IMR-90 (cell line): ENCODE data around the gene TTC39C. TPM values are rescaled to one million over a fixed set of nuclear protein-coding genes. Genes with fewer than 3 reads are reported as not detected.
A peak's percentile ranks its signal among the peaks of the same experiment; 100 is the strongest.

ENCODE experiments used
- ATAC-seq: fragments of 200-7000 bp; cut with Tn5 transposase; 2 replicates; pipeline ENCODE4 v1.9.1; 2020; ENCODE audit warnings: low read depth, mild to moderate bottlenecking, moderate library complexity
- BruUV-seq: library from RNA; stranded (reverse); fragments of 400-500 nt; replicated peaks from 2 replicates; lab custom pipeline; 2021; lab: Mats Ljungman, UMichigan
- CTCF ChIA-PET: fragments of 300-600 bp; formaldehyde crosslinking; extraction: SDS; loops from one replicate; lab custom pipeline; 2021; ENCODE audit warnings: antibody characterized with exemption; lab: Yijun Ruan, JAX
- POLR2A ChIA-PET: fragments of 300-600 bp; sonication (Branson Sonifier 250); formaldehyde crosslinking; loops from one replicate; lab custom pipeline; 2022; ENCODE audit warnings: antibody characterized with exemption; ENCODE audit not compliant: unreplicated experiment; lab: Charles Lee
- DNase-seq: peaks from one replicate; pipeline ENCODE4 v3.0.0; 2013
- H2AFZ ChIP-seq: replicated peaks from 2 replicates; pipeline ENCODE3; 2013; ENCODE audit warnings: low read length, mild to moderate bottlenecking; ENCODE audit not compliant: poor library complexity
- H2AK5ac ChIP-seq: 2 replicates; pipeline ENCODE4 v1.6.1; 2013; ENCODE audit warnings: low read depth, low read length, inconsistent platforms
- H2AK9ac ChIP-seq: replicated peaks from 2 replicates; pipeline ENCODE3; 2013; ENCODE audit warnings: mild to moderate bottlenecking, low read depth, low read length, moderate library complexity; ENCODE audit not compliant: poor library complexity
- H2BK120ac ChIP-seq: 2 replicates; pipeline ENCODE4 v1.6.1; 2013; ENCODE audit warnings: low read depth, low read length, inconsistent platforms
- H2BK15ac ChIP-seq: 3 replicates; pipeline ENCODE4 v1.6.1; 2013; ENCODE audit warnings: low read depth, low read length, inconsistent platforms
- H2BK20ac ChIP-seq: 2 replicates; pipeline ENCODE4 v1.6.1; 2013; ENCODE audit warnings: low read depth, mild to moderate bottlenecking, inconsistent platforms, low read length, moderate library complexity
- H2BK5ac ChIP-seq: 2 replicates; pipeline ENCODE4 v1.6.1; 2013; ENCODE audit warnings: mild to moderate bottlenecking, low read depth, low read length, inconsistent platforms; ENCODE audit not compliant: poor library complexity, severe bottlenecking
- H3K14ac ChIP-seq: replicated peaks from 2 replicates; pipeline ENCODE4 v1.6.1; 2013; ENCODE audit warnings: low read depth, low read length, inconsistent platforms
- H3K18ac ChIP-seq: 2 replicates; pipeline ENCODE4 v1.6.1; 2013; ENCODE audit warnings: low read depth, low read length, control low read depth
- H3K23ac ChIP-seq: 2 replicates; pipeline ENCODE4 v1.6.1; 2013; ENCODE audit warnings: low read depth, low read length, inconsistent platforms
- H3K27ac ChIP-seq: 2 replicates; pipeline ENCODE4 v1.5.1; 2013; ENCODE audit warnings: mild to moderate bottlenecking, control low read depth, low read length; ENCODE audit not compliant: insufficient read depth
- H3K27me3 ChIP-seq: 2 replicates; pipeline ENCODE4 v1.6.1; 2013; ENCODE audit warnings: low read length; ENCODE audit not compliant: control insufficient read depth, insufficient read depth
- H3K36me3 ChIP-seq: 2 replicates; pipeline ENCODE4 v1.6.1; 2013; ENCODE audit warnings: low read length, mixed read lengths; ENCODE audit not compliant: control insufficient read depth, insufficient read depth
- H3K4ac ChIP-seq: 2 replicates; pipeline ENCODE4 v1.6.1; 2013; ENCODE audit warnings: low read depth, low read length, inconsistent platforms
- H3K4me1 ChIP-seq: 2 replicates; pipeline ENCODE4 v1.6.1; 2013; ENCODE audit warnings: low read length, mixed read lengths; ENCODE audit not compliant: control insufficient read depth, insufficient read depth
- H3K4me2 ChIP-seq: 2 replicates; pipeline ENCODE4 v1.6.1; 2013; ENCODE audit warnings: low read depth, mild to moderate bottlenecking, control low read depth, low read length, moderate library complexity
- H3K4me3 ChIP-seq: 2 replicates; pipeline ENCODE4 v1.5.1; 2013; ENCODE audit warnings: low read depth, mild to moderate bottlenecking, control low read depth, low read length, moderate library complexity; ENCODE audit not compliant: insufficient read depth
- H3K56ac ChIP-seq: 2 replicates; pipeline ENCODE4 v1.6.1; 2013; ENCODE audit warnings: low read length, inconsistent platforms; ENCODE audit not compliant: insufficient read depth; ENCODE audit errors: extremely low read depth
- H3K79me1 ChIP-seq, 2 experiments: 2 replicates each; pipeline ENCODE4 v1.6.1; 2013; ENCODE audit warnings: low read length in 2 of 2, inconsistent platforms in 1 of 2, low read depth in 1 of 2
- H3K9ac ChIP-seq: 2 replicates; pipeline ENCODE4 v1.6.1; 2013; ENCODE audit warnings: low read depth, low read length, control low read depth
- H3K9me1 ChIP-seq: 2 replicates; pipeline ENCODE4 v1.6.1; 2013; ENCODE audit warnings: low read length, inconsistent platforms; ENCODE audit not compliant: insufficient read depth
- H3K9me3 ChIP-seq: 2 replicates; pipeline ENCODE4 v1.6.1; 2013; ENCODE audit warnings: low read length; ENCODE audit not compliant: control insufficient read depth, insufficient read depth
- H4K20me1 ChIP-seq: 2 replicates; pipeline ENCODE4 v1.6.1; 2013; ENCODE audit warnings: low read length, inconsistent platforms; ENCODE audit not compliant: insufficient read depth
- H4K5ac ChIP-seq: 2 replicates; pipeline ENCODE4 v1.6.1; 2013; ENCODE audit warnings: mild to moderate bottlenecking, low read depth, low read length, control low read depth
- H4K8ac ChIP-seq, 2 experiments: 2 replicates each; pipeline ENCODE4 v1.6.1; 2013; ENCODE audit warnings: low read depth in 2 of 2, low read length in 2 of 2, control low read depth in 1 of 2, inconsistent platforms in 1 of 2
- H4K91ac ChIP-seq: 2 replicates; pipeline ENCODE4 v1.6.1; 2013; ENCODE audit warnings: low read depth, low read length, inconsistent platforms; ENCODE audit not compliant: insufficient read depth
- CEBPB ChIP-seq: IDR thresholded peaks from 2 replicates; pipeline ENCODE4 v1.6.1; 2012; ENCODE audit warnings: low read depth, low read length, improper control_type of control experiment
- CHD1 ChIP-seq: IDR thresholded peaks from 2 replicates; pipeline ENCODE4 v1.6.1; 2012; ENCODE audit warnings: low read depth, low read length, improper control_type of control experiment
- CTCF ChIP-seq: conservative IDR thresholded peaks from 2 replicates; pipeline ENCODE4 v1.5.1; 2012; ENCODE audit warnings: mild to moderate bottlenecking, low read depth, low read length, improper control_type of control experiment
- MAZ ChIP-seq: IDR thresholded peaks from 2 replicates; pipeline ENCODE4 v1.6.1; 2012; ENCODE audit warnings: low read depth, mild to moderate bottlenecking, low read length, improper control_type of control experiment, moderate library complexity, borderline replicate concordance
- NFE2L2 ChIP-seq: fragments of 150-350 bp; IDR thresholded peaks from 2 replicates; pipeline ENCODE4 v1.6.1; 2016; ENCODE audit warnings: low read depth, mild to moderate bottlenecking, low read length
- WGBS, 2 experiments: methylation state at CpG; one replicate each; pipeline versions ENCODE4 v1.1.5 to v1.1.7; 2013; ENCODE audit warnings: missing lambda C conversion rate in 2 of 2; ENCODE audit not compliant: insufficient read length in 1 of 2; ENCODE audit errors: extremely low coverage in 2 of 2; 5-methylcytosine and 5-hydroxymethylcytosine counted together
- dilution Hi-C: fragments of 300-500 bp; cut with HindIII; formaldehyde crosslinking; loops from one replicate; pipeline ENCODE4 v1.14.3; 2018; ENCODE audit warnings: low sequenced_read_pairs; ENCODE audit not compliant: unreplicated experiment
- in situ Hi-C: fragments of 300-500 bp; cut with MboI; formaldehyde crosslinking; loops from 3 replicates; pipeline ENCODE4 v1.14.3; 2019; ENCODE audit warnings: low sequenced_read_pairs, inconsistent platforms, mixed read lengths
- intact Hi-C: fragments of 100-400 bp; cut with micrococcal nuclease; formaldehyde crosslinking; loops from 2 replicates; pipeline ENCODE4 v1.10.0; 2022
- polyA plus RNA-seq, 3 experiments: library from polyadenylated mRNA; depleted of rRNA; stranded (reverse); fragments of >200 nt; gene quantifications; 2 replicates each; pipeline ENCODE4 v1.2.3, GENCODE V29; 2012; ENCODE audit warnings: low replicate concordance in 1 of 3
- total RNA-seq: library from RNA; depleted of rRNA; stranded (reverse); fragments of >200 nt; gene quantifications from 2 replicates; pipeline ENCODE4 v1.2.3, GENCODE V29; 2012

Gene TTC39C
- total and polyA plus RNA-seq, 2 of the 4 experiments (the other 2 are of a cell fraction): 8.0 to 20.8 TPM

GRCh38 chr18:24095976-24096375 lies 81.4 kb downstream of the TTC39C start:
- H3K27me3 ChIP-seq: no peaks in the 10 kb centered on the region
- no peaks in the 10 kb centered on the region for H4K20me1 ChIP-seq
- H2AK9ac ChIP-seq: no peak overlapping the region
- ATAC-seq (no peak), DNase-seq (no peak)
- no CpG with 5 or more reads among the region's 1 CpG for WGBS, 2 experiments
- H2BK120ac ChIP-seq: no peak overlapping the region
- H2AK5ac ChIP-seq: no peak overlapping the region
- no peak overlapping the region for H3K14ac ChIP-seq
- H2BK15ac ChIP-seq: no peak overlapping the region
- H3K36me3 ChIP-seq: peaks cover 17% of the 10 kb centered on the region
- H3K18ac ChIP-seq: no peak overlapping the region
- H2AFZ ChIP-seq: no peak overlapping the region
- no peak overlapping the region for H3K4me2 ChIP-seq
- no peak overlapping the region for H4K8ac ChIP-seq
- peaks cover 4% of the 10 kb centered on the region; the same call in 1 of the 2 replicates for H3K4me1 ChIP-seq
- no peak overlapping the region for H3K4ac ChIP-seq
- POLR2A ChIA-PET: no interaction called here
- H3K4me3 ChIP-seq: no peak overlapping the region
- no peak overlapping the region for H3K9ac ChIP-seq
- no peak overlapping the region for H4K91ac ChIP-seq
- peak; percentile 30; the same call in 1 of the 2 replicates for TF ChIP-seq CEBPB
- no peak for TF ChIP-seq MAZ
- TF ChIP-seq NFE2L2: no peak
- no peak for TF ChIP-seq CTCF
- no peak for TF ChIP-seq CHD1
- H3K23ac ChIP-seq: no peak overlapping the region
- H2BK20ac ChIP-seq: no peak overlapping the region
- H3K56ac ChIP-seq: no peak overlapping the region
- dilution Hi-C loops: no loop called here
- no TSS peak for BruUV-seq
- CTCF ChIA-PET: no interaction called here
- in situ Hi-C loops: no loop called here
- H3K27ac ChIP-seq: no peak overlapping the region
- H3K9me3 ChIP-seq: peaks cover 8% of the 10 kb centered on the region
- H4K5ac ChIP-seq: no peak overlapping the region
- no peaks in the 10 kb centered on the region; a peak in 1 of 4 replicates for H3K79me1 ChIP-seq
- H3K9me1 ChIP-seq: no peaks in the 10 kb centered on the region
- intact Hi-C loops: no loop called here
- H2BK5ac ChIP-seq: no peak overlapping the region
